Pancreas (tissue), 10 donors: ENCODE measurements around the gene HECTD2. TPM values are rescaled to one million over a fixed set of nuclear protein-coding genes. Genes with fewer than 3 reads are reported as not detected.
"Not testable (repeated sequence)": the region's sequence is repeated elsewhere in the genome, so short reads cannot be mapped to it uniquely, and the experiment has no call there.

ENCODE experiments used
- ATAC-seq, 4 donors: fragments of 200-7000 bp; cut with Tn5 transposase; one replicate each; pipeline versions ENCODE4 v1.8.0 to v1.9.1; 2020; ENCODE audit warnings: mild to moderate bottlenecking in 4 of 4, moderate library complexity in 4 of 4
- DNase-seq, 6 donors: peaks; one replicate each; pipeline ENCODE4 v3.0.0-alpha.2; 2020
- FAIRE-seq: peaks from 2 replicates; lab custom pipeline; 2012; peaks lifted over from hg19 to GRCh38; lab: Jason Lieb, UNC
- H3K27ac ChIP-seq, 4 donors: fragments of 200-600 bp; sonication (generic); 1 replicate in 3 of 4; 2 replicates in 1 of 4; pipeline versions ENCODE4 v1.5.0 to v1.8.0; 2020
- H3K27me3 ChIP-seq, 4 donors: fragments of 200-600 bp; one replicate each; pipeline ENCODE4 v1.8.0; 2021
- H3K36me3 ChIP-seq, 3 donors: fragments of 200-600 bp; sonication (generic) in 1 of 3; one replicate each; pipeline versions ENCODE4 v1.5.0 to v1.8.0; 2020 to 2021
- H3K4me1 ChIP-seq, 3 donors: fragments of 200-600 bp; one replicate each; pipeline ENCODE4 v1.8.0; 2021
- H3K4me3 ChIP-seq, 4 donors: fragments of 200-600 bp; sonication (generic) in 2 of 4; one replicate each; pipeline versions ENCODE4 v1.5.0 to v1.8.0; 2020 to 2021
- H3K9me3 ChIP-seq, 4 donors: fragments of 200-600 bp; one replicate each; pipeline ENCODE4 v1.8.0; 2021
- WGBS, 2 donors: extraction: QIAGEN DNeasy Blood & Tissue Kit; methylation state at CpG; one replicate each; pipeline ENCODE4 v1.1.7; 2013; 5-methylcytosine and 5-hydroxymethylcytosine counted together
- intact Hi-C, 3 donors: fragments of 100-400 bp; cut with DNase I; formaldehyde crosslinking; loops; one replicate each; pipeline versions ENCODE4 v1.11.1 to v1.14.2; 2022
- polyA plus RNA-seq, 2 donors: library from polyadenylated mRNA; stranded (reverse); fragments of 200-250 nt; gene quantifications; one replicate each; pipeline ENCODE4 v1.2.3, GENCODE V29; 2013
- total RNA-seq, 6 donors: library from RNA; stranded (reverse); fragmentation: NEBNext Ultra II Directional in 4 of 6; extraction: Animal tissue kit (Norgen Biotek cat#: 25700) in 4 of 6; gene quantifications; one replicate each; pipeline versions ENCODE4 v1.2.1 to v1.2.4, GENCODE V29; 2021 to 2023
- TF ChIP-seq, protein P1 (sequence below), 4 donors: fragments of 200-600 bp; sonication (generic) in 3 of 4; IDR thresholded peaks; one replicate each; pipeline versions ENCODE4 v1.5.0 to v1.8.0; 2021; ENCODE audit warnings: antibody characterized with exemption in 4 of 4
- donor health status: healthy with polysubstance abuse.
- donor health status: DM: no; HTN: no; CAD: no; lungs with moderate emphysema.
- donor health status: DM: no; HTN: no; CAD: no.
- donor health status: control.
- donor health status: control.
- donor health status: Bipolar disorder and iron deficiency.
- donor health status: DM: yes; HTN: yes; CAD: no.
- donor health status: DM: no; HTN: no; CAD: no.
- donor health status: DM: no; HTN: no; CAD: no.
- donor health status: DM: yes; HTN: yes; CAD: no.

Gene HECTD2
- total and polyA plus RNA-seq, 8 donors = 2.9 to 7.8 (median 4.8) TPM

GRCh38 chr10:91558473-91558872 is 148.3 kb downstream of the HECTD2 start:
- intact Hi-C loops = loop anchor here in 2 of 3 donors (5.0 to 10.0 kb wide), 2 partner anchors 34 to 66 kb away; no protein-coding TSS in a partner anchor
- Histone ChIP-seq H3K4me1 (peaks cover 14 to 31% (median 27%) of the 10 kb centered on the region in 3 donors), H3K27me3 (no peaks in the 10 kb centered on the region), H3K9me3 (no peaks in the 10 kb centered on the region), H3K36me3 (no peaks in the 10 kb centered on the region), H3K4me3 (no peak overlapping the region), H3K27ac (no peak overlapping the region)
- no peak for FAIRE-seq
- DNase-seq = no peak
- WGBS, 2 donors = 93 to 95% methylated on average over 3 of the region's 3 CpGs
- ATAC-seq = no peak
- TF ChIP-seq, protein P1, sequence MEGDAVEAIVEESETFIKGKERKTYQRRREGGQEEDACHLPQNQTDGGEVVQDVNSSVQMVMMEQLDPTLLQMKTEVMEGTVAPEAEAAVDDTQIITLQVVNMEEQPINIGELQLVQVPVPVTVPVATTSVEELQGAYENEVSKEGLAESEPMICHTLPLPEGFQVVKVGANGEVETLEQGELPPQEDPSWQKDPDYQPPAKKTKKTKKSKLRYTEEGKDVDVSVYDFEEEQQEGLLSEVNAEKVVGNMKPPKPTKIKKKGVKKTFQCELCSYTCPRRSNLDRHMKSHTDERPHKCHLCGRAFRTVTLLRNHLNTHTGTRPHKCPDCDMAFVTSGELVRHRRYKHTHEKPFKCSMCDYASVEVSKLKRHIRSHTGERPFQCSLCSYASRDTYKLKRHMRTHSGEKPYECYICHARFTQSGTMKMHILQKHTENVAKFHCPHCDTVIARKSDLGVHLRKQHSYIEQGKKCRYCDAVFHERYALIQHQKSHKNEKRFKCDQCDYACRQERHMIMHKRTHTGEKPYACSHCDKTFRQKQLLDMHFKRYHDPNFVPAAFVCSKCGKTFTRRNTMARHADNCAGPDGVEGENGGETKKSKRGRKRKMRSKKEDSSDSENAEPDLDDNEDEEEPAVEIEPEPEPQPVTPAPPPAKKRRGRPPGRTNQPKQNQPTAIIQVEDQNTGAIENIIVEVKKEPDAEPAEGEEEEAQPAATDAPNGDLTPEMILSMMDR (IDR thresholded peaks at IDR 0.05) = no peak

- FAIRE-seq (no peak), ATAC-seq (no peak), DNase-seq (no peak)
- TF ChIP-seq, protein P1 (IDR thresholded peaks at IDR 0.05) = no peak
- Histone ChIP-seq H3K27me3 (no peaks in the 10 kb centered on the region), H3K36me3 (no peaks in the 10 kb centered on the region), H3K9me3 (no peaks in the 10 kb centered on the region), H3K27ac (no peak overlapping the region), H3K4me1 (peaks cover 14 to 31% (median 27%) of the 10 kb centered on the region in 3 donors), H3K4me3 (no peak overlapping the region)
- intact Hi-C loops = loop anchor here in 2 of 3 donors (5.0 to 10.0 kb wide), 2 partner anchors 33 to 66 kb away; no protein-coding TSS in a partner anchor
- 78 to 88% methylated on average over 1 of the region's 1 CpG for WGBS, 2 donors
Observed at GRCh38 chr10:91559169-91559568, 149.0 kb downstream of the HECTD2 start.

DNA sequence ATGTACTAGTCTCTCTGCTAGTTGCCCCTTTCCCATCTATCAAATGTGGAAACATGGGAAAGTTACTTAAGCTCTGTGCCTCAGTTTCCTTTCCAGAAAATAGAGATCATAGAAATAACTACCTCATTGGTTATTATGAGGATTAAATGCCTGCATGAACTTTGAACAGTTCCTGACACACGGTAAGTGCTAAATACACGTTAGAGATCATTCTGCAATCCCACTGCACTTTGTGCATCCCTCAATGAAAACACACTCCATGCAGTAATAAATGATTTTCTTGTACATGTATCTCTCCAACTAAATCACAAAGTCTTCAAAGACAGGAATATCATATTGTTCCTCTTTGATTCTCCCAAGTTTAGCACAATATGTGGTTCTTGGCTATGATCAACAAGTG is 149.6 kb downstream of the HECTD2 start:
- DNase-seq = no peak
- H3K9me3 ChIP-seq = no peaks in the 10 kb centered on the region
- TF ChIP-seq, protein P1 (IDR thresholded peaks at IDR 0.05) = no peak
- intact Hi-C loops = loop anchor here in 2 of 3 donors (5.0 to 10.0 kb wide), 2 partner anchors 33 to 65 kb away; no protein-coding TSS in a partner anchor
- H3K27ac ChIP-seq = no peak overlapping the region
- ATAC-seq = no peak
- 62 to 81% methylated on average over 2 of the region's 2 CpGs for WGBS, 2 donors
- FAIRE-seq = no peak
- peaks cover 14 to 31% (median 27%) of the 10 kb centered on the region in 3 donors for H3K4me1 ChIP-seq
- H3K4me3 ChIP-seq = no peak overlapping the region
- no peaks in the 10 kb centered on the region for H3K27me3 ChIP-seq
- H3K36me3 ChIP-seq = no peaks in the 10 kb centered on the region

- DNase-seq, ATAC-seq, H3K27ac ChIP-seq, H3K4me3 ChIP-seq, intact Hi-C loops, FAIRE-seq, H3K9me3 ChIP-seq, H3K36me3 ChIP-seq, H3K27me3 ChIP-seq: not testable (repeated sequence)
- H3K4me1 ChIP-seq = peaks cover 14 to 23% (median 19%) of the 10 kb centered on the region in 3 donors
- WGBS, 2 donors = 87 to 92% methylated on average over 3 of the region's 3 CpGs
Observed at GRCh38 chr10:91560827-91561226, 150.7 kb downstream of the HECTD2 start.

DNA sequence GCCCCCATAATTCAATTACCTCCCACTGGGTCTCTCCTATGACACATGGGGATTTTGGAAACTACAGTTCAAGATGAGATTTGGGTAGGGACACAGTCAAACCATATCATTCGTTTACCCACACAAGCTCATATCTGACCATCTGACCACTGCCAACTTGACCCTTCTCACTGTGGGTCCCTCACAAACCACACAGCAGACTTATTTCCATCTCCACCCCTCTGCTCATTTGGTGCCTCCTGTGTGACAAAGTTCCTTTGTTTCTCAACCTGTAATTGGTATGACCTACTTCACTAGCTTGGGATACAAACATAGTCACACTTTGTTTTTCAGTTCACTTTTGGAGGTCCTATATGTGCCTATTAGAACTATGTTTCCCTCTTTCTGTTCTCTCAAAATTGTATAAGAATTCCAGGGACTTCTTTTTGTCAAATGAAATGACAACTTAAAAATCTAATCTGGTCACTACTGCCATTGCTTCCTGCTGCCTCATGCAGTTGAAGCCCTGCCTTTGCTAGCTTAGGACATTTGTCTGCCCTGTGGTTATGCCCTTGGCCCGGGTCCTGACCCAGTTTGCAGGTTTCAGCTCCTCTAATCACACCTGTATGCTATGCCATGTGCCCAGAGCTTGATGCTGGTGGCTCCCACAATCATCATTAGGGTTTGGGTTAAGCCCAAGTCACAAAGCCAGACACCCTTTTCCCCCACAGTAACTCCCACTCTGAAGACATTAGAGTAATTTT is 152.9 kb downstream of the HECTD2 start:
- peaks cover 0 to 2% (median 0%) of the 10 kb centered on the region in 3 donors for H3K4me1 ChIP-seq
- no peaks in the 10 kb centered on the region for H3K36me3 ChIP-seq
- H3K4me3 ChIP-seq = no peak overlapping the region
- TF ChIP-seq, protein P1 (IDR thresholded peaks at IDR 0.05) = no peak
- H3K27ac ChIP-seq = no peak overlapping the region
- intact Hi-C loops = no loop called here
- ATAC-seq (peak in 3 of 4 donors; percentile 28 to 59 (median 58)), DNase-seq (no peak), FAIRE-seq (no peak)
- no peaks in the 10 kb centered on the region for H3K27me3 ChIP-seq
- H3K9me3 ChIP-seq = no peaks in the 10 kb centered on the region
- WGBS, 2 donors = 47 to 48% methylated on average over 2 of the region's 2 CpGs
